GM21390 (cell line): ENCODE measurements around the gene SLC5A9.

Experiments used
- ATAC-seq: cut with Tn5 transposase; IDR thresholded peaks from one replicate; pipeline ENCODE4 v1.9.1; 2021; ENCODE audit not compliant: unreplicated experiment

The SLC5A9 gene

DNA sequence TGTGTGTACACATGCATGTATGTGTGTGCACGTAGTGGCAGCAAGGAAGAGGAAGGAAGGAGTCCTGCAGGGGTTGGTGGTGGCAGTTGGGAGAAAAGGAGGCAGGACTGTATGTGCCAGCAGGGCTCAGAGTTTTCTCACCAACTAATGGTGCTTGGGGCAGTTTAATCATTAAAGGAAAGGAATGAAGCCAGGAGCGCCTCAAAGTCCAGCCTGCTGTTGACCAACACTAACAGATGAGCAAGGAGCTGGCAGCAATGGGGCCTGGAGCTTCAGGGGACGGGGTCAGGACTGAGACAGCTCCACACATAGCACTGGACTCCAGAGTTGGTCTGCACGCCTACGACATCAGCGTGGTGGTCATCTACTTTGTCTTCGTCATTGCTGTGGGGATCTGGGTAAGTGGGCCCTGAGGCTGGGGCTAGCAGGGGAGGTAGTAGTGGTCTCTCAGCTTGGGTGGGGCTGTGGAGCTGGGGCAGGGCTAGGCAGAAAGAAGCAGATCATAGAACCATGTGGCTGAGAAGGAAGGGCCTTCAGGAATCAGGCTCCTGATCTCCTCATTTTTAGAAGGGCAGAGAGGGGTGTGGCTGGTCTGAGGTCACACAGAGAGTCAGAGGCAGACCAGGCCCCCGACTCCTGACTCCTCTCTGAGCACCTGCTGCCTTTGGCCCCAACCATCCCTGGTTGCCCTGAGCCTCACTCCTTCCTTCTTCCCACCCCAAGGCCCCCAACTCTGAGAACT is at the start of gene SLC5A9:
Gene SLC5A9 (plus strand): TSS at position 216 of the 742 bp plus-strand sequence. CDS start 21 bp downstream, at position 237.
- no peak for ATAC-seq

DNA sequence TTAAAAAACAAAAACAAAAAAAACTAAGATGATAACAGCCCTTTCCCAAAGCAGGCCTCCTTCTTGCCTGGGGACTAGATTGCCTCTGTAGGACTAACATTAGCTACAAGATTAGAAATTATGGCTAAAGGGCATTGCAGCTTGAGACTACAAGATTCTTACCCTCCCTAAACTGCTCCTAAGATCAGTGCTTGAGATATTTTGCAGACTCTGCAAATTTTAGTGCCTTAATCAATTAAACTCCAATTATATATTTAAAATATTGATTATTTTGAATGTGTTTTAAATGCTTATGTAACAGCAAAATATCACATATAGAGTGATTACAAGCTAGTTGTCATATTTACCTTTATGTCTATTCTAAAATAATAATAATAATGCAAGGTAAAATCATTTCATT is 47.4 kb upstream of the SLC5A9 start:
- ATAC-seq = no peak

DNA sequence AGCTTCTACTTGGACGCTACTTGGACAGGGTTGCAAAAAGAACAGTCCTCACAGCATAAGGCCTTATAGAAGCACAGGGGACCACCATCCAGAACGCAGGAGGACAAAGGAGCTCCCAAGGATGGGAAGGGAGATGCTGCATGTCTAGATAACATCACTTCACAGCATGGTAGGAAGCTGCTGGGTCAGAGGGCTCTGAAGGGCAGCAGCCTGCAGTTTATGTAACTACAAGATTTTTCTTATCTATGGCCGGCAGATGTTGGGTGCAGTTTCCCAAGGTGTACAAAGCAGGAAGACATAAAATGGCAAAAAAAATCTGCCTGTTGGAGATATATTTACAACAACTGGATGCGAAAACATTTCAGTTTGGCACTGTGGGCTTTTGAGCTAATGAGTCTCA is 45.3 kb upstream of the SLC5A9 start:
- ATAC-seq = no peak

DNA sequence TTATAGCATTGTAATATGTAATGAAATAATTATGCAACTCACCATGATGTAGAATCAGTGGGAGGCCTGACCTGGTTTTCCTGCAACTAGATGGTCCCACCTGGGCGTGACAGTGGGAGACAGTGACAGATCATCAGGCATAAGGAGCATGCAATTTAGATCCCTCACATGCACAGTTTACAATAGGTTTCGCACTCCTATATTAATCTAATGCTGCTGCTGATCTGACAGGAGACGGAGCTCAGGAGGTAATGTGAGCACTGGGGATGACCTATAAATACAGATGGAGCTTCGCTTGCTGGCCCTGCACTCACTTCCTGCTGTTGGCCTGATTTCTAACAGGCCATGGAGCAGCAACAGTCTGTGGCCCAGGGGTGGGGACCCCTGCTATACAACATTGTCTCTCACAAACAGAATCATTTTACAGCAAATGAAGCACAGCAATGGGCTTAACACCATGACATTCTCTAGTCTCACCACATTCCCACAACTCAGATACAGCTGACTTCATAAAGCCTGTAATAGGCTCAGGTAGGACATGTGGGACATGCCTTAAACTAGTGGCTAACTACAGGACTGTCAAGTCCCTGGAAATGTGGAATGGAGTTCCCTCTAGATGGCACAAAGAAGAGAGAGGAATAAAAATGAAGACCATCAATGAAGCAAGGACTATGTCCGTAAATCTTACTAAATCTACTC is 40.7 kb upstream of the SLC5A9 start:
- no peak for ATAC-seq

DNA sequence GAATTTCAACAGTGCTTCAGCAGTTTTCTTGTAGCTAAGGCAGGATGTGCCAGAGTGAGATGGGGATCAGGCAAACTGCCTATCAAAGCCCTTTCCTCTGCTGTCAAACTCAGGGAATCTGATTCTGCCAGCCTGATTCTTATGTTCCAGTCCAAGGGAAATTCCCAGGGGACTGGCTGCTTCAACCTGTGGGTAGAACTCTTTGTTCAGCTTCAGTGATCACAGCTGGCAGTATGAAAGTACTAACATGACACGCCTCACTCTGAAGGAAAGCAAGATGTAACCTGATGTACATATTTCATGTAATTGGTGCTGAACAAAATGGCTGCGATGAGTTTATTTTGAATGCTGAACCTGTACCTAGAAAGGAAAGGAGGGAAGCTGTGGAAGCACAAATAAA is 40.1 kb upstream of the SLC5A9 start:
- ATAC-seq = peak; percentile 73

DNA sequence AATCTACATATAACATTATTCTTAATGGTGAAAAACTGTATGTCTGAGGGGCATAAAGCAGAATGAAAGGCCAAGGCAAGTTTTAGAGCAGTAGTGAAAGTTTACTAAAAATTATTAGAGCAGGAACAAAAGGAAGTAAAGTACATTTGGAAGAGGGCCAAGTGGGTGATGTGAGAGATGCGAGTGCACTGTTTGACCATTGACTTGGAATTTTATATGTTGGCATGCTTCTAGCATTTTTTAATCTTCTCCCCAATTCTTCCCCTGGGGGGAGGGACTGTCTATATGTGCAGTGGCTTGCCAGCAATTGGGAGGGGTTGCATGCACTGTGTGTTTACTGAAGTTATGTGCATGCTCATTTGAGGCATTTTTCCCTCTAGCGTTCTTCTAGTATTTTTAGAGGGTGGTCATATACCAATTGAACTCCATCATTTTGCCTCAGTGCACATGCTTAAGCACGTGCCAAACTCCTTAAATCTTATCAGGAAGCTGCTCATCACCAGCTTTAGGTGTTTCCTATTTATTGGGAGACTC is 36.1 kb upstream of the SLC5A9 start:
- no peak for ATAC-seq

DNA sequence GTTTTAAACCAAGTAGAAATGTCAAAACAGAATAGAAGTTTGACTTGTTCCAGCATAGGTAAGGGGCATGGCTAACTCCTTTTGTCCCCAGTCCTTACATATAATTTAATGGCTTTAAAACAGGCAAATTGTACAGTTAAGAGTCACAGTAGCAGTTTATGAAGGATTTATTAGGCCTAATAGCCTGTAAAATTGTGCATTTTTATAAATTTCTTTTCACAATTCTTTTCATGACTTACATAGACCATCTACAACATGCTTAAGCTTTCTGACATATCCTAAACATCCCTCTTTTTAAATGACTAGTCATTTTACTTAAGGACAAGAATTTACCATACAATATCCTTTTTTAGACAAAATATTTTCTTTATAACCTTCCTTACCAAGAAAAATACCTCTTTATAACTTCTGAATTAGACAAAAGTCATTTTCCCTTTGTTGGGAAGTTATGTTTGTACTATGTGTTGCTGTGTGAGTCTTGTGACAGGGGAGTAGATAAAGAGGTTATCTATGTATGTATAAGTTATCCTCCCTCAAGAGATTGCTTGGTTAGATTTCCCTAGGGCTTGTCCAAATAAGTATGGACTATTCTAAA is 34.5 kb upstream of the SLC5A9 start:
- ATAC-seq = no peak

DNA sequence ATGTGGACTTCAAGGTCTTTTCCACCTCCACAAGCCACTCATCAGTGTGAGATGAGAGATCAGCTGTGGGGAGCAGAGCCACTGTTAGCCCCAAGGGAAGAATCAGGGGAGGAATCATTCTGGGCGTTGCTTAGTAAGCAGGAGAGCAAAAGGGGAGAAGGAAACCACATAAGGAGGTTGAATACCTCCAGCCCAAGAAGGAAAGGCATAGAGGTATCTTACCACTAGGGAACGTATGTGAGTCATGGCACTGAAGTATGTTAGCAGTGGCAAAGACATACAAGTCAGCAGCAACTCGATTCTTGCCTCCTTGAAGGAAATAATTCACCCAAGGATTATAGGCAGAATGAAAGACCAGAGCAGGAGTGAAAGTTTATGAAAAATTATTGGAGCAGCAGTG is 31.6 kb upstream of the SLC5A9 start:
- ATAC-seq = no peak

DNA sequence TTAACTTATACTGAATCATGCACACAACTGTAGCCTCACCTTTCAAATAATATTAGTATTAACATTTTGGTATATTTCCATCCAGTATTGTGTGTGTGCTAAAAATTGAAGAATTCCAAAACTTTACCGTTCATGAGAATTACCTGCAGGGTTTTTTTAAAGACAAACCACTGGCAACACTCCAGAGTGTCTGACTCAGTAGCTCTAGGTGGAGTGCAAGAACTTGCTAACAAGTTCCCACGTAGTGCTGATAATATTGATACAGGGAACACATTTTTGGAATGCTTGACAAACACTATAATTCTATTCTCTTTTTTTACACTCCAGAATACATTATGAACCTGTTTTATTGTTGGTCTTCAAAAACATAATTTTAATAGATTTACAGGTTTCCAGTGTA is 27.7 kb upstream of the SLC5A9 start:
- no peak for ATAC-seq

DNA sequence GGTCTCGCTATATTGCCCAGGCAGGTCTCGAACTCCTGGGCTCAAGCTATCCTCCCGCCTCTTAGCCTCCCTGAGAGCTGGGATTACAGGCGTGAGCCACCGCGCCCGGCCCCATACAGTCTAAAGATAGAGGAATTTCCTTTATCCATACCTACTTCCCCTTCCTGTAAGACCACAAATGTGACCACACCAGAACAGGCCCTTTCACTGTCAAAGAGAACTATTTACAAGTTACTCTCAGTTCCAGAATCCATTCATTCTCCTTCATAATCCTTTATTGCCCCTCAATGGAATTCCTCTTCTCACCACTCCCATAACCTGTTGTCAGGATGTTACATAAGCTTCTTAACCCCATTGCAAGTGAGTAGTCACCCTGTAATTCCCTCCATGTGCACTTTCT is 26.3 kb upstream of the SLC5A9 start:
- ATAC-seq = no peak

DNA sequence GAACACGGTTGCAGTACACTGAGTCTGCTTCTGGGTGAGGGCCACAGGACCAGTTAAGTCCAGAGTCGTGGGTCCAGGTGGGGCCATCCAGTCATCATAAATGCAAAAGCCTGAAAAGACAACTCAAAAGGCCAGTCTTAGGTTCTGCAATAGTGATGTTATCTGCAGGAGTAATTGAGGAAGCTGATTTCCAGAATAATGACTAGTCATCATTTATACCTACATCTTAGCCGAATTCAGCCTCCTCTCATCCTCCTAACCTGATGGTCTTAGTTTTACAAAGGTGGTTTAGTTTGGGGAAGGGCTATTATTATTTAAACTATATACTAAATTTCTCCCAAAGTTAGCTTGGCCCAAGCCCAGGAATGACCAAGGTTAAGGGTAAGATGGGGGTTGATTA is 23.5 kb upstream of the SLC5A9 start:
- ATAC-seq = no peak

DNA sequence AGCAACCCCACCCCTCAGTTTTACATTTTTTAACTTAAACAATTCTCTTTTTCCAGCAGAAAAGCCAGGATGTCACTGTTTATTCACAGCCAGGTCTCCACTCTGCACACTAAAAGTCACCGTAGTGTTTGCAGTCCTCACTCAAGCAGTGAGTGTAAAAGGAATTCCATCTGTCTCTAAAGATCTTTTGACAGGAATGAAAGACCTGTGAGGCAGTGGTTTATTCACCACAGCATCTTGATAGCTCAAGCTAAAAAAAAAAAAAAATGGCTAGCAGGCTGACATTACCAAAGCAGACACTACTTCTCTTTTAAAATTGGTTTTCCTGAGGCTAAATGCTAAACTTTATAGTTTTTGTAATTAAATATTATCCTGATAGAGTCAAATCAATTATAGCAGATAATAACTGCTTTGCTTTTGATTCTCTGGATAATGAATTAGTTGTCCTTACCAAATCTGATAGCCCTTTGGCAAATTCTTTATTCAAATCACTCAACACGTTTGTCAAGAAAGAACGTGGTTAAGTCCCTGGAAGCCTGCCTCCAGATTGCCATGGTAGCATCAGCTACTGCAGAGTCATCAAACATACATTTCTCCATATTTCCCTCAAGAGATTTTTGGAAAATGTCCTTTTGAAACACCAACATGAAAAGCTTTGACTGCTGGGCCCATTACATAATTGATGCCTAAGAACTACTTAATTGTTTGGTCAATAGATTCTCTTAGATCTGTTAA is 22.2 kb upstream of the SLC5A9 start:
- ATAC-seq = no peak

DNA sequence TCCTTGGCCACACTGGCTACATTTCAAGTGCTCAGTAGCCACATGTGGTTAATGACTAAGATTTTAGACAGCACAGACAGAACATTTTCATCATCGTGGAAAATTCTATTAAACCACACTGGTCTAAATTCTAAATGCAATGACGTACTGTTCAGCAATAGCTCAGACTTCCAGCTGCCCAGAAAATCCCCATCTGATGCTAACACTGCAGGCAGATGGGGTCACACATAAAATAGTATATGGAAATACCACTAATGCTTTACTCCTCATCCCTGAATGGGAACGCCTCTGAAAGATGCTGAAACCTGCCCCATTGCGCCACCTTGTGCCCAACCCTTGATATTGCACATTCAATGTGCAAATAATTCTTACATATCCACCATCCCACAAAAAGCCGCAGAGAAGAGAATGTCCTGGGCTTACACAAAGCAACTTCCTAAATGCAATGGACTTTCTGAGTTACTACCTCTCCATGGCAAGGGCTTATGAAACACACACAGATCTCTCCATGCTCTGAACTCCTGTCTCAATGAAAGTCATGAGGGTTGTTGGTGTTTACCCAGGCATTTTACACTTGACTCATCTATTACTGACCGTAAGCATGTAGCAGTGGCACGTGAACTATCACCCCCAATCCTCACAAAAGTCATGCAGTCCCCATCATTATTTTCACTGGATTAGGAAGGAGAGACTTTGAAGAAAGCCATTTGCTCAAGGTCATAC is 20.3 kb upstream of the SLC5A9 start:
- peak; percentile 74 for ATAC-seq

DNA sequence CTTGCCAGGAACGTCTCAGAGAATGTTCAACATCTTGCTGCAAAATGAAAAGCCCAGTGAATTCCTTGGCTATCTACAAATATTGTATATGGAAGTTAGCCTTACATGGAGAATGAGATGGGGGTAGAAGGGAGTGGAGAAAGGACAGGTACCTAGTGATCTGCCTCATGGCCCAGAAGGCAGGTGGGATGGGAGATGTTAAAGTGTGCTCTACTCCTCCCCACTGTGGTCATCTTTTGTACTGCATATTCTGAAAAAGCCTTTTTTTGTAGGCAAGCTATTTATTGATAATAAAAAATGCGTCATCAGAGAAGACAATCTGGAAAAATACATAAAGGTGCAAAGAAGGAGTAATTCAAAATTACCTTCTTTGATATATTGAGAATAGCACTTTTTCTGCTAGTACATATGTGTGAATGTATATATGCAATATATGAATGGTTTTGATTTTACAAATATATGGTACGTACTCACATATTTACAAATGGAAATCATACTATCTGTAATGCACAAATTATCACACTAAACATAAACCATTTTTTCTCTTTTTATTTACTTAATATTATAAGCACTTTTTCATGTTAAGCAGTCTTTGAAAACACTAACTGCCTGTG is 19.1 kb upstream of the SLC5A9 start:
- ATAC-seq = peak; percentile 50

DNA sequence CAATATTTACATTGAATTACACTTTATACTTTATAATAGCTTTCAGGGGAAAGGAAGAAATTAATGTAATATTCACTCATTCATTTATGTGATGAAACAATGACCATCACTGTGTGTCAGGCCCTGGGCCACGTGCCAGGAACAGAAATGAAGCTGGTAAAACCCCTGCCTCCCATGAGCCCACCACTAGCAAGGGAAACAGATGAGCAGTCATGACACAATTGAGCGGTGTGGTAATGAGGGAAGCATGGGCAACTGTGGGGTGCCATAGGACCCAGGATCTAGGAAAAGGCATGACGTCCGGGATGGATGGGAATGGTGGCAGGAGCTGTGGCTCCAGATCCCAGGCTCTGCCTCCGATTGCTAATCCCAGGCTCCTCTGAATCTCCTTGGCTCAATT is 17.0 kb upstream of the SLC5A9 start:
- ATAC-seq = no peak

DNA sequence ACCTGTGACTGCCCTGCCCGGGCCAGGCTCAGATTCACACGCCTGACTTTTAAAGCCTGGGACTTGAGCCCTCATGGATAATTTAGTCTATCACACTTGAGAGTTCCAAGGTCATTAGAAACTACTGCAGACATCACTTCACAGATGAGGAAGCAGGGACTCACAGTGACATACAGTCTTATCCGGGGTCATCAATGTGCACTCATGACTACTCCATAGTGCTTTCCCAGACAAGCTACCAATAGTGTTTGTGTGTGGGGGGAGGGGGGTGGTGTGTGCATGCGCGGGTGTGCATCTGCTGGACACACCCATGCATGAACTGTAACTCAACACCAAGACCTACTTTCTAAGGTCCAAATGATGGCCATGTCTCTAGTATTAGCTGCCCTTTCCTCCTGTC is 16.1 kb upstream of the SLC5A9 start:
- no peak for ATAC-seq

DNA sequence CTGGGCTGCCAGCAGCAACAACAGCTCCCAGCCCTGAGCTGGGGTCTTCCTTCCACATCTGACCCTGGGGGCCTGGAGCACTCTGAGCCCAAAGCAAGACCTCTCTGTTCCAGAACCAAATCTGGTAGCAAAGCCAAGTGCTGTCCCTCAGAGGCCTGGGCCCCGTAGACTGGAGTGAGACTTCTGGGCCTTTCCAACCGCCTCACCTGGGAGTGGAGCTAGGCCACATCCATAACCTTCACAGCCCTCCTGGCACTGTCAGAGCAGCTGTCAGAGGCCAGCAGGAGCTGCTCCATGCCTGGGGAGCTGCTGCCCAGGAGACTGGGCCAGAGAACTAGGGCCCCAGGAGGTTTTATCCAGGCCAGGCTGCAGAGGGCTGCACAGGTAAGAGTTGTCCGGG is 15.4 kb upstream of the SLC5A9 start:
- no peak for ATAC-seq

DNA sequence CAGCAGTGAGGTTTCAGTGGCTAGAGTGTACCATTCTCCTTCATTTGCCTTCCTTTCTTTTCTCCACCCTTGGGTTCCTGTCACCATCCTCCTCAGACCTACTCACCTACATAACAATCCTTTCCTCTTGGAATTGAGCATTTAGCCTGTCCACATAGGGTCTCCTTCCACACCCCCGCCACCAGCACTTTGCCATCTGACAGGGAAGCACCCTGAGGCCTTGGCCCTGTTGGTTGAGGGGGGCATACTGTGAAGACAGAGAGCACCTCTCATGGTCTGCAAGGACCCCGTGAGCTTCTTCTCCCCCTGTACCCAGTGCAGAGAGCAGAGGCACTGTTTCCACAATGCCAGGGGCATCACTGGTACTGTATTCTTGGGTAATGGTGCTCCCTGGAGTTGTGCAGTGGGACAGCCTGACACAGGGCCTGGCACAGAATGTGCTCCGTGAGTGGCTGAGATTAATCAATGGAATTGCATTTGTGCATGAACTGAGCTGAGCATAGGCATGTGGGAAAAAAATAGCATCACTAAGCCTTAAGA is 14.9 kb upstream of the SLC5A9 start:
- no peak for ATAC-seq

DNA sequence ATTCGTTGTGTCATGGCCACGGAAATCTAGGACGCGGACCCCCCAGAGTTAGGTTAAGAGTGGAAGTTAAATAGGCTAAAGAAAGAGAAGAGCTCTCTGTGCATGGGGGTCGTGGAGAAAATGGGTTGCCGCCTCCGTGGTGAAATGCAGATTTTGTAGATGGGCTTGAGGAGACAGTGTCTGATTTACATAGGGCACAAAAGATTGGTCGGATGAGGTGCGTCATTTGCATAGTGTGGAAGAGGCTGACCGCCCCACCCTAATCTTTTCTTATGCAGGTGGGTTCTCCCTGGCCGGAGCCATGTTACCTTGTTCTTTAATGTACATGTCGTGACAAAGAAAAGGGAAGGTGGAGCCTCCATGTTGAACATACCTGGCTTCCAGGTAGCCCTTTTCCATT is 14.3 kb upstream of the SLC5A9 start:
- ATAC-seq = no peak

DNA sequence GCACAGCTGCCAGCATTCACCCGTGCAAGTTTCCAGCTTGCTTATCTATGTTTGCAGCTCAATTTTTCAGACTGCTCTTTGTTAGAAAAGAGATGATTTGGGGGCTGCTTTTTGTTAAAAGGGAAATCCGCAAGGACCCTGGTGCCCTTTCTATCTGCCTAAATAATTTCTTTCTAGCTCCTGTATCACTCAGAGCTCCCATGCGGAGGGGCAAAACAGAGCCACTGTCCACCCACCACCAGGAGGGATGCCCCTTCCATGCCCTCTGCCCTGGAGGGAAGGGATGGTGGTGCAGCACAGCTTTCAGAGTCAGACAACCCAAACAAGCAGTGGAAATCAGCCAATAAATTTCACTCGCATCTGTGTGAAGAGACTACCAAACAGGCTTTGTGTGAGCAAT is 13.9 kb upstream of the SLC5A9 start:
- ATAC-seq = no peak
